Skin of body (tissue), 2 donors: ENCODE measurements around the gene SH2D7. TPM values are rescaled to one million over a fixed set of nuclear protein-coding genes. Genes with fewer than 3 reads are reported as not detected.

ENCODE experiments used
- DNase-seq: peaks from one replicate; lab custom pipeline; 2025; lab: John Stamatoyannopoulos, UW
- total RNA-seq: library from RNA; depleted of rRNA; stranded (reverse); fragments of >200 nt; gene quantifications from one replicate; pipeline ENCODE4 v1.2.3, GENCODE V29; 2014

Gene SH2D7
- total RNA-seq, 1 donor from 2014 or later = not detected

DNA sequence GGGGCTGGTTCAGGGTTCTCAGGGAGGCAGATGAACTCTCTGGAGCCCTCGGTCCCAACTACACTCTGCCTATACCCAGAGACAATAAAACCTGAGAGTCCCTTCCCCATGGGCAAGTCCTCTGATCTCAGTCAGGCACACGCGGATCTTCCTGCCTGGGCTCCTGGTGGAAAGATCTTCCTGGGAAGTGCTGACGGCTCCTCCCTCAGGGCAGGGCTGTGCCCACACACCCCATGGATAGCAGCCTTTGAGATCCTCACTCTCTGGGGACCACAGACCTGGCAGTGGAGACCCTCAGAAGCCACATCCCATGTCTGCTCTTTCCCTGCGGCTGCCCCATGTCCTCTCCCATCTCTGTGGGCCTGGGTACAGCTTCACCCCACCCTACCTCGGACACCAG is 10.4 kb downstream of the SH2D7 start:
- DNase-seq = no peak

DNA sequence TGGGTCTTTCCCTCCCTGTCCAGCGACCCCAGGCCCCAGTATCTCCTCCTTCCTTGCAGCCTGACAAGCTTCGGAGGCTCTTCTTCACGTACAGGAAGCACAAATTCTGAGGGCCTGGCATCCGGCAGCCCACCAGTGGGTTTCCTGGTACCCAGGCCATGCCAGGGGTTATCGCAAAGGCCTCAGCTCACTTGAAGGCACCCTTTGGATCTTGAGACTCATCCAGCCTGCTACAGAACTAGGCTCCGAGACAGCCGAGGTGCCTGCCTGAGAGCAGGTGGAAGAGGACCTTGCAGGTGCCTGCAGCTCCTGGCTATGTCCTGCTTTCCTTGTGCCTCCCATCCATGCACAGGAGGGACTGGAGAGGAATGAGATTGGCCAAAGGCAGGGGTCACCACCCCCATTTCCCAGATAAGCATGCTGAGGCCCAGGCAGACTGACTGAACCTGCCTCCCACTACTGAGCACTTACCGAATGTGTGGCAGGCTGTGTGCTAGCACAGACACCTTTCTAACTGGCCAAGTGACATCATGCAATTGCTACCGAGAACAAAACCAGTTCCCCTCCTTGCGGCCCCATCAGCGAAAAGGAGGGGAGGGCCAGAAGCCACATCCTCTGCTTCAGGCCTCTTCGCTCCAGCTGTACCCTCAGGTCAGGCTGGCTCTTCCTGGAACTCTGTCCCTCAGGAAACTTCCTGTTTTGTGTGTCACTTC is 11.2 kb downstream of the SH2D7 start:
- DNase-seq = no peak

DNA sequence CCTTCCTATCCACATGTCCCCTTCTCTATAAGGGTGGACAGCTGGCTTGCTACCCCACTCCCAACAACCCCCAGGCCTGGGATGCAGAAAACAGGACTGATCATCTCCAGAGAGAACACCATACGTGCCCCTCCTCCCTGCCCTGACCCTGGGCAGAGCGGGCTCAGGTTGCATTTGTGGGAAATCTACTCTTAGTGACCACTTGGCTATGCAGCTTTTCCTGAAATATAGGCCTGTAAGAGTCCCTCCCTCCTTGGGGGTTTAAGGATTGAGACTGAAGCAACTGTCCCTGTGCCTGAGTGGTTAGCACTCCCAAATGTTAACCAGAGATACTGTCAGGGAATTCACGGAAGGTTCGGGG is 11.7 kb downstream of the SH2D7 start:
- DNase-seq = no peak

DNA sequence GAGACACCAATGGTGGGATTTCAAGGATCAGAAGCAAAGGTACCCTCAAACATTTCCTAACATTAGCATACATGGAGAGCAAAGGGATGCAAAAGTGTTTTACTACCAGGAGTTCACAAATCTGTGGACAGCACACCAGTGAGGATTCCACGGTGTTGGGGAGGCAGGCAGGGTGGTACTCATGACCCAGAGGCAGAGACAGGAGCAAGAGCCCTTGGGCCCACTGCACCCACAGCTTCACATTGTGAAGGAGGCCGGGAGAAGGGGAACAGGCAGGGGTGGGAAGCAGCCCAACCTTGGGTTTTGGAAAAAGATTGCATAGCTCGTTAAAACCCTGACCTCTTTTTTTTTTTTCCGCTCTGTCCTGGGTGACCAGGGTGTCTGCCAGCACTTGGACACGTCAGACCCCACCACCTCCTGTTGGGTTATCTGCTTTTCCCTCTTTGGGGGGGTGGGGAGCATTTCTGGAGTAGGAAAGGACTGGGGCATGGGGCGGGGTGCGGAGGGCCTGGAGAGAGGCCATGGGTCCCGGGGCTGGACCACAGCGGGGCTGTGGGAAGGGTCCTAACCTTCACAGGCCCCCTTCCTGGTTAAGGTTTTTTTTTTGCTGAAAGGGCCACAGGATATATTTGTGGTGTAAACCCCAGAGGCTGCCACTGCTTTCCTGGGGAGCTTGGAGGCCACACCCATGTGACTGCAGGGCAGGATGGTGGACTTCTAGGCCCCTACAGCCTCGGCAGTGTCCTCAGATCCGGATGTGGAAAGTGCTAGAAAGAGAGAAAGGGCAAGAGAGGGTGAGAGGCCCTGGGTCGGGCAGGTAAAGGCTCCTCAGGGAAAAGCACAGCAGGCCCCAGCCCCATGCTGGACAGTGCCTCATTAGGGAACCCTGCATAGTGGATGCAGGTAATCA is 12.5 kb downstream of the SH2D7 start:
- DNase-seq = no peak

DNA sequence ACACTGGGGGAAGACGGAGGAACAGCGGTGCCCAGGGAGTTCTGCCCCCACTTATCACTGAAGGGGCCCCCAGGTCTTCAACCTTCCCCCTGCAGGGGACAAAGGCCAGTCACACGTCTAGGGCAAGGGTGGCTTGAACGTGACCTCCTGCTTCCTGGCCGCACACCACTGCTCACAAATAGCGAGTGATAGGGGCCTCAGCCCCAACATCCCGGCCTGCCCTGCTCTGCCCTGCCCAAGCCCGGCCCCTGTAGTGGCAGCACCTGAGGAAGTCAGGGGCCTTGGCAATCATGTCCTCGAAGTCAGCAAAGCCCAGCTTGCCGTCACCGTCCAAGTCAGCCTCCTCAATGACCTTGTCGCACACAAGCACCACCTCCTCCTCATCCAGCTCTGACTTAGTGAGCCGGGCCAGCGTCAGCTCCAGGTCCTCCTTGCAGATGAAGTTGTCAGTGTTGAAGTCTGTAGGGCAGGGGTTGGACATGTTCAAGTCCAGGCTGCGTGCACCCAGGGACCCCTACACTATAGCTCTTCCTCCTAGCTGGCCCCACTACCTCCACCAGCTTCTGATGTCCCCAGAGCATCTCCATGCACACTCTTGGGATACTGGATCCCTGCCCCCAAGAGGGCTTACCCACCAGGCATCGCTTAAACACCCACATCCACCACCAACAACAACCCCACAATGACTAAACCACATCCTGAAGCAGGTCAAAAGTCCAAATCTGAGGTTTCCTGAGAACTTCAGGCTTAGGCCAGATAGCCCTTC is 13.3 kb downstream of the SH2D7 start:
- no peak for DNase-seq

DNA sequence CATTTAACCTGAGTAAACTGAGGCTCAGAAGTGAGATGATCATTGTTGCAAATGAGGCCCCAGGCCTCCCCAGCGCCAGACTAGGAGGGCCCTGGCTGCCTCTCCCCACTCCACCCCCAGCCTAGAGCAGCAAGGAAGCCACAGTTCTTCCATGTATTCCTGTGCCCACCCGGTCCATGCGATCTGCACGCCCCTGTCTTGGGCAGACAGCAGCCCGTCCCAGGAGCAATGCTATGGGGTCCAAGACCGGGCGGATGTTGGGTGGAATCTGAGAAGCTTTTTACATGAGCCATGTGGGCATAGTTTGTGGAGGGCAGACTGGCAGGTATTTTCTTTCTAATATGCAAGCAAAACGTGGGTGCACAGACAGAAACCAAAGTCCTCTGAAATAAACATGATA is 15.1 kb downstream of the SH2D7 start:
- no peak for DNase-seq

DNA sequence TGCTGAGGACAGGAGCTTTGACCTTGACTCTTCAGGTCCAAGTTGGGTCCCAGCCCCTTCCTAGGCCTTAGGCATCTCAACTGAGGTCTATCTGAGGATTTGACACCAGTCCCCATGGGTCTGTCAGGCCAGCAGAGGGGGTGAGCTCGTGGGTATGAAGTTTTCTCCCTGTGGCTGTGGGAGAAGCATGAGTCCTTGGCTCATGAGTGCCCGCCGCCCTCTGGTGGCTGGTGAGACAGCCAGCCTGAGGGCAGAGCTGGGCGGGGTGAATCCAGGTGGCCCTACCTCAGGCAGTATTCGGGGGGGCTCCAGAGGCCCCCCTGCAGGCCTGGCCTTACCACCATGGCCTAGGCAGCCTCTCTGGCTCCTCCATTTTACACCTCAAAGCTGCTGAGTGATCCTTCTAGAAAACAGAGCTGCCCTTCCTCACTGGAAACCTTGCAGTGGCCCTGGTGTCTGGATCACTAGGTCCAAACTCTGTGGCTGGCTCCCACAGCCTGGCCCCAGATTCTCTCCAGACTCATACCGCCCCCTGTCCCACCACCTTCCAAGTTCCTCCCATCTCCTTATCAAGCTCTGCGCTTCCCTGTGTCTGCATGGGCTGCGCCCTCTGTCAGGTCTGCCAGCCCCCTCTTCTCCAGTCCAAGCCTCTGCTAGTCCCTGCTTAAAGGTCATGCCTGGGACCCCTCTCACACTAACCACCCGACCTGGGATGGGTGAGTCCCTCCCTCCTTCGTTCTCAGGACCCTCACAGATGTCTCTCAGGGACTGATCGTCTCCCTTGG is 16.1 kb downstream of the SH2D7 start:
- peak; percentile 50 for DNase-seq

DNA sequence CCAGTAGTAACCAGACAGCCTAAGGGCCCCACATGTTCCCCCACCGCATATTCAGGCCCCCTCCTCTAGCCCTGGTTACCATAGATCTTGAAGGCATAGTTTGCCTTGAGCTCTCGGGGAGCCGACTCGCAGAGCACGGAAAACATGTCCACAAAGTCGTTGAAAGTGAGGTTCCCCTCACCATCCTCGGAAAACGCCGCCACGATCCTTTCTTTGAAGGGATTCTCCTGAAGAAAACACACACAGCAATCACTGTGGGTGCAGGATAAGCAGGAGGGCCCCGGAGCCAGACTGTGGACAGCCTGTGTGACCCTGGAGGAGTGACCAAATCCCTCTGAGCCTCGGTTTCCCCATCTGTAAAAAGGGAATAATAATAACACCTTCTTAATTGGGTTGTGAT is 16.8 kb downstream of the SH2D7 start:
- DNase-seq = no peak

DNA sequence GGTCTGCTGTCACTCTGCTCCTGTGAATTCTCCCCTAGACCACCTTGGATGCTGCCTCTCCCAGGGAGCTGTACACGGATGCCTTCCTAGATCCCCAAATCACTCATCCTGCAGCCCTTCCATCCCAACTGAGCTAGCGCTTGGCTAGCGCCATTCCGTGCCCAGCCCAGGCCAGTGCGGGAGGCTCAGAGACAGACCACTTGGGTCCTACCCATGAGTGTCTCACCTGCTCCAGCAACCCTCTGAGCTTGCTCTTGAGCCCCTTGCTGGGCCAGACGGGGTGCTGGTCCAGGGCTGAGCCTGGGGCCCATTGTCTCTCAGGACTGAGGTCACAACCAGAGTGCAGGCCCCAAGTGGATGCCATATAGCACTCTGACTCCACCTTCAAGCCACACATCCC is 17.7 kb downstream of the SH2D7 start:
- no peak for DNase-seq

DNA sequence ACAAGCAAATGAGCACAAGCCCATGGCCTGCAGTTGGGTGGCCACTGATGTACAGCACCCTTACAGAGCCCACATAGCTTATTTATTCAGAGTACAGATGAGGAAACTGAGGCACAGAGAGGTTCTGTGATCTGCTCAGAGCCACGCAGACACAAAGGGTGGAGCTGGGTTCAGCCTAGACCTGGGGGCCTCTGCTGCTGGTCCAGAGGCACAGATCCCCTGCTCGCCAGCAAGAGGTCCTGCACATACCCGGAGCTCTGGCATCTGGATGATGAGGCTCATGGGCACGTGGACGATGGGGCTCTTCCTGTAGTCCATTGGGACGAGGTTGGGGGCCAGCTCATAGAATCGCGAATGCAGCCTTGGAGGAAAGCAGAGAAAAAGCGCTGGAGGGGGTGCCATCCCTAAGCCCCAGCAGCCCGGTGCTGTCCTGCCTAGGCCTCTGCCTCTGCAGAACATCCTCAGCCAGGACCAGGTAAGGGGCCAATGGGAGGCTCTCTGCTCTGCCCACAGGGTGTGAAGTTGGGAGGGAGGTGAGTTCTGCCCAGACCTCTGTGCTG is 18.6 kb downstream of the SH2D7 start:
- no peak for DNase-seq

DNA sequence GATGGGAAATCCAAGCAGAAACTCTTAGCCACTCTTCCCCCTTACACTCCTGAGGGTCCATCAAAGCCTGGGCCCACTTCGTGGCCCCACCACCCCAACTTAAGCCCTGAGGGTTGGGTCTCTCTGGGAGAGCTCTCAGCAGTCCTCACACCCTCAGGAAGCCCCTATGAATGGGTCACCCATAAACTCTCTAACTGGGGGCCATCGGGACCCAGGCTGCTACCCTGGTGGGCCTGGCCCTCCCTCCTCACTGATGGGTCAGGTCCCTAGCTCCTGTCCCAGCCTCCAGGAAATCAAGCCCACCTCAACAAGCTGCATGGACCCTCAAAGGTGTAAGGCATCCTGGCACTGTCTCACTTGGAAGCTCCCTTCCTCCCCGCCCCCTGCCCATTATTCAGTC is 19.4 kb downstream of the SH2D7 start:
- DNase-seq = no peak

DNA sequence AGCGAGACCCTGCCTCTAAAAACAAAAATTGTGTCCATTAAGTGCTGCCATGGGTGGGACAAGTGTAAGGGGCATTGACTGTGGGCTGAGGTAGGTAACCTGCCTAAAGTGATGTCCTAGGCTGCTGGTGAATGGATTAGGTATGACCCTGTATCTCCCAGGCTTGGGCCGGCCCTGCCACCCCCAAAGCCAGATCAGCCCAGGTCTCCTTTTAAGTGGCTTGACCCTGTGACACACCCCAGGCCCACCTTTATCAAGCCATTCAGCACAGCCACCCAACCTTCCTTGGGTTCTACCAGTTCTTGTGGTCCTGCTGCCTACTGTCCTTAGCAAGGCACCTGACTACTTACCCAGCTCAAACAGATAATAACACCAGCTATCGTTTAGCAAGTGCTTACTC is 20.2 kb downstream of the SH2D7 start:
- DNase-seq = no peak

DNA sequence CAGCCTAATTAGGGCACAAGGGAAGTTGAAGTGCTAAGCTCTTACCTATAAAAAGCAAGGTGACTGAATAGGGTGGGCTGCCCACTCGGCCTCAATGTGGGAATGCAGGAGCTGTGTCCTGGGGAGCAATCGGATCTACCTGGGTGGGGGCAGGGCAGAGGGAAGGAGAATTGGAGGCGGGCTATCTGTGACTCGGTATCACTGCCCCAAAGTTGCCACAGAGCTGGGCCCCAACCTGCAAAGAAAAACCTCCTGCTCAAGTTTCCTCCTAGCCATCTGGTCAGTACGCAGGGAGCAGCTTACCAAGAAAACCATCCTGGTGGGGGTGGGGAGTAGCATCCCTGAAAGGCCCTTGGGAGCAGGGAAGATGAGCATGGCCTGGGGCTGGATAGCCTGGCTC is 28.2 kb downstream of the SH2D7 start:
- DNase-seq = no peak

DNA sequence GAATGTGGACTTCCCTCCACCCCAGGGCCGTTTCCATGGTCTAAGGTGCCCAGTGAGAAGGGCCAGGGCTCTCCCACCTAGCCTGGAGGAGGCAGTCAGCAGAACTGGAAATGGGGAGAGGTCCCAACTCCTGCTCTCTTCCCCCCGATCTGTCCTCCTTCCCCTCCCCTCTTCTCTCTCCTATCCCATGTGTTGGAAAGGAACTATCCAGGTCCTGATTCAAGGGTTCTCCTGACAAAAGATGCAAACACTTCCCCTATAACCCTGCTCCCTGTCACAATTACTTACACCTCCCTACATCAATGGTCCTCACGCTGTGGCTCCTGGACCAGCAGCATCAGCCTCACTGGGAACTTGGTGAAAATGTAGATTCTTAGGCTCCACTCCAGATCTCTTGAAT is 32.9 kb downstream of the SH2D7 start:
- no peak for DNase-seq

DNA sequence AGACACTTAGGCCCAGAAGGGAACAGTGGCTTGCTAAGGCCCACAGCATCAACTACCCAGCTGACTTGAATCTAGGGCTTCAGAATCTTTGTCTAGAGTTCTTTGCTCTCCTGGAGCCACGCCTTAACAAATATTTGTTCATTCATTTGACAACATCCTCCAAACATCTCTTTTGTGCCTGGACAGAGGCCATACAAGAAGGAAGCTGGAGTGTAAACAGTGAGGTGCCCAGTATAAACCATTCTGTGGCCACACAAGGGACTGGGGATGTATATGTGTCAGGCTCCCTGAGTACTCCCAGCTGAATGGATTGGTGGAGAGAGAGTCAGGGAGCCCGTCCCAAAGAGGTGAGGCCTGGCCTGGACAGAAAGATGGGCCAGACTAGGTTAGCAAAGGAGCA is 35.5 kb downstream of the SH2D7 start:
- DNase-seq = no peak

DNA sequence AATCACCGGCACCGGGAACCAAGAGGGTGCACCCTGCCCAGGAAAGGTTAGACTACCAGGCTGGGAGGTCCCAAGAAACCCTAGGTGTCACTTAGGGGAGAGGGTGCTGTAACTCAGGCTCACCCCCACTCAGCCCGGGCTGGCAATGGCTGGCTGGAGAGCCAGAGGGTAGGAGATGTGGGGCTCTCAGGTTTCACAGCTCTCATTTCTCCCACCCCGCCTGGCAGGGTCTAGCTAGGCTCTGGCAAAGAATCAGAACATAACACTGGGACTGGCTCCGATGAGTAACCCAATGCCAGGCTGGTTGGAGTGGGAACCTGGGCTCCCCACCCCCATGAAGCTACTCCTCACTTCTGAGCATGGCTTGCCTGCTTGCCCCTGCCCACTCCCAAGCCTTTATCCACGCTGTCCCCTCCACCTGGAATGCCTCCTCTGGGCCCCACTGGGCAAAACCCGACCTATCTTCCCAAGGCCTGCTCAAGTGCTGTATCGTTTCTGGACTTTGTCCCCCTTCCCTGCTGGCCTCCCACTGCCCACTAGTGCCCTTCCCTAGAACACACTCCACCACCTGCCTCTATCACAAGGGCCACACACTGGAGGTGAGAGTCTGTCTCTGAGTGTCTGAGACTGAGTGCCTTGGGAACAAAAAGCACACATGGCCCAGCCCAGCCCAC is 36.9 kb downstream of the SH2D7 start:
- DNase-seq = no peak

DNA sequence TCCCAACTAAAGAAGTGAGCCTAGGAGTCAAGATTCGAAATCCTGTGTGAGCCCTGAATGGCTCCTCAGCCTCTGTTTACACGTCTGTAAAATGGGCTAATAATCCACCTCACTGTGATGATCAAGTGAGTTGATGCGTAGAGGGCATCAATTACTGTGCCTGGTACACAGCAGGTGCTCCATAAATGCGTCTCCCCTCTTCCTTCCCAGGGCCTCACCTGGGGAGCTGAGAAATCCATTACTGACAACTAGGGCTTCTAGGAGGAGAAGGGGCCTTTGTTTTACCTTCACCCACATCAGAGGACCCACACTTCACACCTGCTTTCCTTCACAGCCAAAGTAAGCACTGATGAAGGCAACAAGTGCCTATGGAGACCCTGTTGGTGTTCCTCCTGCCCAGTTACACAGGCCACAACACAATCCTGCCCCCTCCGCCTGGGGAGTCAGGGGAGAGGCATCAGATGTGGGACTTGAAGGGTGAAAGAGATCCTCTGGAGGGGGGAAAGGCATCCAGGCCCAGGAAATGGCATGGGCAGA is 37.5 kb downstream of the SH2D7 start:
- DNase-seq = no peak

DNA sequence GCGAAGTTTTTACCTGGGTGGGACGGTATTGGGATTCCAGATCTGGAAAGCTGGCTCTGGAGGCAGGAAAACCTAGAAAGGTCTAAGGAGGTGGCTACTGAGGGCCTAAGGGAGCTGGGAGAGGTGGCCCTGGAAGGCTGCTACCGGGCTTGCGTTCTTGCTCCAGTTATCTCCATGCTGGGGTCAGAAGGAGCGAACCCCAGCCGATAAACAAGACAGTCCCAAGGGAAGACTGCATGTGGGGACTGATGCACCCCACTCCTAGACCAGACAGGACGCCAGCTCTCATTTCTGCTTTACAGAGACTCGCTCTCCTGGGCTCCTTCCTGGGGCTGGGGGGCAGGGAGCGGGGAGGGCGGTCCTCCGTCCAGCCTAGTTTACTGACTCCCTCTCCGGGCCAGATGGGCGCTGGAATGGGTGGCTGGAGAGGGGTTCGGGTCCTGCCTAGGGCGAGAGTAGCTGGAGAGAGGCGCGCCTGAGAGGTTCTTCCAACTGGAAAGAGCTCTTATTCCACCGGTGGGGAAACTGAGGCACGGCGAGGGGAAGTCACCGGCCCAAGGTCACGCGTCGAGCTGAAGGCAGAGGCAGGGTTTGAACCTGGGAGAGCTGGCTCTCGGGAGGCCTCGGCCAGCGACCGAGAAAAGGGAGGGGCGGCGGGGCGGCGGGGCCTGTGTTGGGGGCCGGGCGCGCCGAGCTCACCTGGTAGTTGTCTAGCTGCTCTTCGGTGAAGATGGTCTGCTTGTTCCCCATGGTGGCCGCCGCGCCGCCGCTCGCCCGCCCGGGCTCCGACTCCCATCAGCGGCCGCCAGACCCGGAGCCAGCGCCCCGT is 38.3 kb downstream of the SH2D7 start:
- DNase-seq = no peak
